IMR-90 (cell line): Measurements from ENCODE around the gene FLT3LG. TPM values are rescaled to one million over a fixed set of nuclear protein-coding genes. Genes with fewer than 3 reads are reported as not detected.
"Not testable (repeated sequence)": the region's sequence is repeated elsewhere in the genome, so short reads cannot be mapped to it uniquely, and the experiment has no call there.

Experiments used
- ATAC-seq: fragments of 200-7000 bp; cut with Tn5 transposase; 2 replicates; pipeline ENCODE4 v1.9.1; 2020; ENCODE audit warnings: low read depth, mild to moderate bottlenecking, moderate library complexity
- BruUV-seq: library from RNA; stranded (reverse); fragments of 400-500 nt; replicated peaks from 2 replicates; lab custom pipeline; 2021; lab: Mats Ljungman, UMichigan
- CTCF ChIA-PET: fragments of 300-600 bp; formaldehyde crosslinking; extraction: SDS; loops from one replicate; lab custom pipeline; 2021; ENCODE audit warnings: antibody characterized with exemption; lab: Yijun Ruan, JAX
- POLR2A ChIA-PET: fragments of 300-600 bp; sonication (Branson Sonifier 250); formaldehyde crosslinking; loops from one replicate; lab custom pipeline; 2022; ENCODE audit warnings: antibody characterized with exemption; ENCODE audit not compliant: unreplicated experiment; lab: Charles Lee
- DNase-seq: peaks from one replicate; pipeline ENCODE4 v3.0.0; 2013
- H2AFZ ChIP-seq: replicated peaks from 2 replicates; pipeline ENCODE3; 2013; ENCODE audit warnings: low read length, mild to moderate bottlenecking; ENCODE audit not compliant: poor library complexity
- H2AK5ac ChIP-seq: 2 replicates; pipeline ENCODE4 v1.6.1; 2013; ENCODE audit warnings: low read depth, low read length, inconsistent platforms
- H2AK9ac ChIP-seq: replicated peaks from 2 replicates; pipeline ENCODE3; 2013; ENCODE audit warnings: mild to moderate bottlenecking, low read depth, low read length, moderate library complexity; ENCODE audit not compliant: poor library complexity
- H2BK120ac ChIP-seq: 2 replicates; pipeline ENCODE4 v1.6.1; 2013; ENCODE audit warnings: low read depth, low read length, inconsistent platforms
- H2BK15ac ChIP-seq: 3 replicates; pipeline ENCODE4 v1.6.1; 2013; ENCODE audit warnings: low read depth, low read length, inconsistent platforms
- H2BK20ac ChIP-seq: 2 replicates; pipeline ENCODE4 v1.6.1; 2013; ENCODE audit warnings: low read depth, mild to moderate bottlenecking, inconsistent platforms, low read length, moderate library complexity
- H2BK5ac ChIP-seq: 2 replicates; pipeline ENCODE4 v1.6.1; 2013; ENCODE audit warnings: mild to moderate bottlenecking, low read depth, low read length, inconsistent platforms; ENCODE audit not compliant: poor library complexity, severe bottlenecking
- H3K14ac ChIP-seq: replicated peaks from 2 replicates; pipeline ENCODE4 v1.6.1; 2013; ENCODE audit warnings: low read depth, low read length, inconsistent platforms
- H3K18ac ChIP-seq: 2 replicates; pipeline ENCODE4 v1.6.1; 2013; ENCODE audit warnings: low read depth, low read length, control low read depth
- H3K23ac ChIP-seq: 2 replicates; pipeline ENCODE4 v1.6.1; 2013; ENCODE audit warnings: low read depth, low read length, inconsistent platforms
- H3K27ac ChIP-seq: 2 replicates; pipeline ENCODE4 v1.5.1; 2013; ENCODE audit warnings: mild to moderate bottlenecking, control low read depth, low read length; ENCODE audit not compliant: insufficient read depth
- H3K27me3 ChIP-seq: 2 replicates; pipeline ENCODE4 v1.6.1; 2013; ENCODE audit warnings: low read length; ENCODE audit not compliant: control insufficient read depth, insufficient read depth
- H3K36me3 ChIP-seq: 2 replicates; pipeline ENCODE4 v1.6.1; 2013; ENCODE audit warnings: low read length, mixed read lengths; ENCODE audit not compliant: control insufficient read depth, insufficient read depth
- H3K4ac ChIP-seq: 2 replicates; pipeline ENCODE4 v1.6.1; 2013; ENCODE audit warnings: low read depth, low read length, inconsistent platforms
- H3K4me1 ChIP-seq: 2 replicates; pipeline ENCODE4 v1.6.1; 2013; ENCODE audit warnings: low read length, mixed read lengths; ENCODE audit not compliant: control insufficient read depth, insufficient read depth
- H3K4me2 ChIP-seq: 2 replicates; pipeline ENCODE4 v1.6.1; 2013; ENCODE audit warnings: low read depth, mild to moderate bottlenecking, control low read depth, low read length, moderate library complexity
- H3K4me3 ChIP-seq: 2 replicates; pipeline ENCODE4 v1.5.1; 2013; ENCODE audit warnings: low read depth, mild to moderate bottlenecking, control low read depth, low read length, moderate library complexity; ENCODE audit not compliant: insufficient read depth
- H3K56ac ChIP-seq: 2 replicates; pipeline ENCODE4 v1.6.1; 2013; ENCODE audit warnings: low read length, inconsistent platforms; ENCODE audit not compliant: insufficient read depth; ENCODE audit errors: extremely low read depth
- H3K79me1 ChIP-seq, 2 experiments: 2 replicates each; pipeline ENCODE4 v1.6.1; 2013; ENCODE audit warnings: low read length in 2 of 2, inconsistent platforms in 1 of 2, low read depth in 1 of 2
- H3K9ac ChIP-seq: 2 replicates; pipeline ENCODE4 v1.6.1; 2013; ENCODE audit warnings: low read depth, low read length, control low read depth
- H3K9me1 ChIP-seq: 2 replicates; pipeline ENCODE4 v1.6.1; 2013; ENCODE audit warnings: low read length, inconsistent platforms; ENCODE audit not compliant: insufficient read depth
- H3K9me3 ChIP-seq: 2 replicates; pipeline ENCODE4 v1.6.1; 2013; ENCODE audit warnings: low read length; ENCODE audit not compliant: control insufficient read depth, insufficient read depth
- H4K20me1 ChIP-seq: 2 replicates; pipeline ENCODE4 v1.6.1; 2013; ENCODE audit warnings: low read length, inconsistent platforms; ENCODE audit not compliant: insufficient read depth
- H4K5ac ChIP-seq: 2 replicates; pipeline ENCODE4 v1.6.1; 2013; ENCODE audit warnings: mild to moderate bottlenecking, low read depth, low read length, control low read depth
- H4K8ac ChIP-seq, 2 experiments: 2 replicates each; pipeline ENCODE4 v1.6.1; 2013; ENCODE audit warnings: low read depth in 2 of 2, low read length in 2 of 2, control low read depth in 1 of 2, inconsistent platforms in 1 of 2
- H4K91ac ChIP-seq: 2 replicates; pipeline ENCODE4 v1.6.1; 2013; ENCODE audit warnings: low read depth, low read length, inconsistent platforms; ENCODE audit not compliant: insufficient read depth
- WGBS, 2 experiments: methylation state at CpG; one replicate each; pipeline versions ENCODE4 v1.1.5 to v1.1.7; 2013; ENCODE audit warnings: missing lambda C conversion rate in 2 of 2; ENCODE audit not compliant: insufficient read length in 1 of 2; ENCODE audit errors: extremely low coverage in 2 of 2; 5-methylcytosine and 5-hydroxymethylcytosine counted together
- dilution Hi-C: fragments of 300-500 bp; cut with HindIII; formaldehyde crosslinking; loops from one replicate; pipeline ENCODE4 v1.14.3; 2018; ENCODE audit warnings: low sequenced_read_pairs; ENCODE audit not compliant: unreplicated experiment
- in situ Hi-C: fragments of 300-500 bp; cut with MboI; formaldehyde crosslinking; loops from 3 replicates; pipeline ENCODE4 v1.14.3; 2019; ENCODE audit warnings: low sequenced_read_pairs, inconsistent platforms, mixed read lengths
- intact Hi-C: fragments of 100-400 bp; cut with micrococcal nuclease; formaldehyde crosslinking; loops from 2 replicates; pipeline ENCODE4 v1.10.0; 2022
- polyA plus RNA-seq, 3 experiments: library from polyadenylated mRNA; depleted of rRNA; stranded (reverse); fragments of >200 nt; gene quantifications; 2 replicates each; pipeline ENCODE4 v1.2.3, GENCODE V29; 2012; ENCODE audit warnings: low replicate concordance in 1 of 3
- total RNA-seq: library from RNA; depleted of rRNA; stranded (reverse); fragments of >200 nt; gene quantifications from 2 replicates; pipeline ENCODE4 v1.2.3, GENCODE V29; 2012

Gene FLT3LG
- total and polyA plus RNA-seq, 2 of the 4 experiments (the other 2 are of a cell fraction), result 0.90 to 8.3 TPM

GRCh38 chr19:49473501-49473867 is 531 bp upstream of the FLT3LG start:
- H3K9ac ChIP-seq, H3K18ac ChIP-seq, ATAC-seq, H2BK15ac ChIP-seq, H2BK120ac ChIP-seq, H2AK5ac ChIP-seq, H2BK5ac ChIP-seq, H3K9me3 ChIP-seq, H3K36me3 ChIP-seq, DNase-seq, H3K27ac ChIP-seq, H3K56ac ChIP-seq, intact Hi-C loops, dilution Hi-C loops, H3K23ac ChIP-seq, in situ Hi-C loops, H3K27me3 ChIP-seq, H3K79me1 ChIP-seq, H3K14ac ChIP-seq, H2BK20ac ChIP-seq, H4K20me1 ChIP-seq, BruUV-seq: not testable (repeated sequence)
- peak overlapping the region; percentile 92 for H3K4me2 ChIP-seq
- H3K4me1 ChIP-seq, result peaks cover 12% of the 10 kb centered on the region; the same call in 1 of the 2 replicates
- peak overlapping the region; percentile 82 to 85; a peak in 2 of 4 replicates for H4K8ac ChIP-seq
- ChIA-PET POLR2A (interaction anchor here (0.6 kb wide), 1 partner anchor 8 kb away, joined by 3 read pairs; no protein-coding TSS in a partner anchor), CTCF (interaction anchor here (0.6 to 1.3 kb wide), 5 partner anchors 15 to 375 kb away, joined by 3 to 5 read pairs (median 4); partner anchors contain the start of gene ALDH16A1)
- peak overlapping the region; percentile 27; the same call in 1 of the 2 replicates for H4K5ac ChIP-seq
- 96% methylated on average over 3 of the region's 9 CpGs; no CpG with 5 or more reads in 1 of the 2 experiments for WGBS, 2 experiments
- peak overlapping the region; percentile 49 for H4K91ac ChIP-seq
- peaks cover 14% of the 10 kb centered on the region; the same call in 1 of the 2 replicates for H3K9me1 ChIP-seq
- 0 out of 2 replicates have a peak overlapping the region, but pooled peaks have one; percentile 58 for H3K4ac ChIP-seq
- peak overlapping the region; percentile 59; the same call in 1 of the 2 replicates for H3K4me3 ChIP-seq
- H2AFZ ChIP-seq, result peak overlapping the region; percentile 96
- H2AK9ac ChIP-seq, result peak overlapping the region; percentile 90
